Measurements from ENCODE around the gene DSCAML1. TPM values are rescaled to one million over a fixed set of nuclear protein-coding genes. Genes with fewer than 3 reads are reported as not detected.

Gene DSCAML1
- polyA plus RNA-seq, 2 donors, result 0.04 TPM

DNA sequence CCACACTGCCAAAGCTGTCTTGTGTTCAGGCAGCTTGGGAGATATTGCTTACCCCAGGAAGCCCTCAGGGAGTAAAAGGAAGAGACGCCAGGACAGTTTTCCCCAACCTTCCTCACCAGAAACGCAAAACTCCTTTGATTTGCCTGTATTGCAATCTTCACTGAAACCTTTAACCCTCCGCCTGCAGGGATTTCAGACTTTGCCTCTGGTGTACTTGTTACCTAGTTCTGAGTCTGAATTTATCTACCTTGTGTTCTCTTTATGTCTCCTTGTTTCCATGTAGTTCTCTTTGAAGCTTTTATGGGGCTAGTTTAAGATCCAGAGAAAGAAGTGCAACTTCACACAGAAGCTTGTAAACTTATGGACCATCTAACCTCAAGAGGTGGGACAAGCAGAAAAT lies 154.2 kb downstream of the DSCAML1 start:
- H3K27ac ChIP-seq (ENCODE audit: low read depth in 2 of 2, low read length in 1 of 2), result no peak overlapping the region
- H3K36me3 ChIP-seq (ENCODE audit: control insufficient read depth in 2 of 2, insufficient read depth in 2 of 2, low read length in 1 of 2), result no peaks in the 10 kb centered on the region
- H3K27me3 ChIP-seq (ENCODE audit: control insufficient read depth in 1 of 2, insufficient read depth in 2 of 2, low read length in 2 of 2), result no peaks in the 10 kb centered on the region
- WGBS, 2 donors, result 63 to 65% methylated on average over 3 of the region's 3 CpGs
- no peaks in the 10 kb centered on the region for H3K9me3 ChIP-seq (ENCODE audit: control insufficient read depth in 2 of 2, insufficient read depth in 1 of 2, low read depth in 1 of 2, low read length in 1 of 2)
- no peak overlapping the region for H3K4me3 ChIP-seq (ENCODE audit: low read depth in 1 of 2, low read length in 2 of 2)
- no peaks in the 10 kb centered on the region for H3K4me1 ChIP-seq (ENCODE audit: control insufficient read depth in 2 of 2, insufficient read depth in 2 of 2, low read length in 1 of 2)

DNA sequence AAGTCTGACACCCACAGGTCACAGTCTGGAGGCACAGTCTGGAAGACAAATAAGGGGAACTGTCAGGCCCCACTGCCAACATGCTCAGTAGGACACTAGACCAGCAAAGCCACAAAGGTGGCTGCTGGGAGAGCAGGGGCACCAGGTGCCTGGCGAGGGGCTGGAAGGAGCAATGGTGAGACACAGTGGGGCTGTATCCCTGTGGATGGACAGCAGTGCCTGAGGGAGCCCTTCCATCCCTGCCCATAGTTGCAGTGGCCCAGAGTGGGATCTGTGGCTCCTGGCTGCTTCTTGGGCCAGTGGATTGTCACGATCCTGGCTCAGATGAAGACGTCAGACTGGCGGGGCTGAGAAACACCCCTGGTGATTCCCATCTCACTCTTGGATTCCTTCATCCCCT lies 154.6 kb downstream of the DSCAML1 start:
- Histone ChIP-seq H3K27ac (ENCODE audit: low read depth in 2 of 2, low read length in 1 of 2) (no peak overlapping the region), H3K27me3 (ENCODE audit: control insufficient read depth in 1 of 2, insufficient read depth in 2 of 2, low read length in 2 of 2) (no peaks in the 10 kb centered on the region), H3K36me3 (ENCODE audit: control insufficient read depth in 2 of 2, insufficient read depth in 2 of 2, low read length in 1 of 2) (no peaks in the 10 kb centered on the region), H3K4me3 (ENCODE audit: low read depth in 1 of 2, low read length in 2 of 2) (no peak overlapping the region), H3K4me1 (ENCODE audit: control insufficient read depth in 2 of 2, insufficient read depth in 2 of 2, low read length in 1 of 2) (no peaks in the 10 kb centered on the region), H3K9me3 (ENCODE audit: control insufficient read depth in 2 of 2, insufficient read depth in 1 of 2, low read depth in 1 of 2, low read length in 1 of 2) (no peaks in the 10 kb centered on the region)
- WGBS, 2 donors, result 58 to 82% methylated on average over 4 of the region's 4 CpGs

- no peak overlapping the region for H3K4me3 ChIP-seq (ENCODE audit: low read depth in 1 of 2, low read length in 2 of 2)
- no peak overlapping the region for H3K27ac ChIP-seq (ENCODE audit: low read depth in 2 of 2, low read length in 1 of 2)
- H3K9me3 ChIP-seq (ENCODE audit: control insufficient read depth in 2 of 2, insufficient read depth in 1 of 2, low read depth in 1 of 2, low read length in 1 of 2), result no peaks in the 10 kb centered on the region
- H3K27me3 ChIP-seq (ENCODE audit: control insufficient read depth in 1 of 2, insufficient read depth in 2 of 2, low read length in 2 of 2), result no peaks in the 10 kb centered on the region
- H3K36me3 ChIP-seq (ENCODE audit: control insufficient read depth in 2 of 2, insufficient read depth in 2 of 2, low read length in 1 of 2), result no peaks in the 10 kb centered on the region
- WGBS, 2 donors, result 77 to 86% methylated on average over 14 of the region's 14 CpGs
- H3K4me1 ChIP-seq (ENCODE audit: control insufficient read depth in 2 of 2, insufficient read depth in 2 of 2, low read length in 1 of 2), result no peaks in the 10 kb centered on the region
These were observed 155.8 kb downstream of the DSCAML1 start for GRCh38 chr11:117641008-117641915.

GRCh38 chr11:117640041-117640440 lies 157.0 kb downstream of the DSCAML1 start:
- Histone ChIP-seq H3K27ac (ENCODE audit: low read depth in 2 of 2, low read length in 1 of 2) (no peak overlapping the region), H3K36me3 (ENCODE audit: control insufficient read depth in 2 of 2, insufficient read depth in 2 of 2, low read length in 1 of 2) (no peaks in the 10 kb centered on the region), H3K4me3 (ENCODE audit: low read depth in 1 of 2, low read length in 2 of 2) (no peak overlapping the region), H3K4me1 (ENCODE audit: control insufficient read depth in 2 of 2, insufficient read depth in 2 of 2, low read length in 1 of 2) (no peaks in the 10 kb centered on the region), H3K9me3 (ENCODE audit: control insufficient read depth in 2 of 2, insufficient read depth in 1 of 2, low read depth in 1 of 2, low read length in 1 of 2) (no peaks in the 10 kb centered on the region), H3K27me3 (ENCODE audit: control insufficient read depth in 1 of 2, insufficient read depth in 2 of 2, low read length in 2 of 2) (no peaks in the 10 kb centered on the region)
- WGBS, 2 donors, result 71 to 72% methylated on average over 6 to 7 of the region's 7 CpGs

DNA sequence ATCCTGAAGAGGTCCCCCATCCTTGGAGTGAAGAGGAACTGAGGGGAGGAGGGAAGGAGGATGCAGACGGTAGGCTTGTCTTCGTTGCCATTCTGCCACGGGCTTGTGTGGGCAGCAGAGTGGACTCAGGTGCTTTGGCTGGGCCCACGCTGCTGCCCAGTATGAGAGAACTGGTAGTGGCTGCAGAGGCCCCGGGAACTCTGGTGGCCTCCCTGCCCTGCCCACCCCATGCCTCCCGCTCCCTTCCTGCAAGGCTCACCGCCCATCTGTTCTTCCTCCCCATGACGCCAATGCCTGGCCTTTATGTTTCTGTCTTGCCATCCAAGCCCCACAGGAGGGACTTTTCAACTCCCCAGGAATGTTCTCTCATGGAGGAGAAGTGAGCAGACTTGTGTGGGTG lies 157.4 kb downstream of the DSCAML1 start:
- no peak overlapping the region for H3K4me3 ChIP-seq (ENCODE audit: low read depth in 1 of 2, low read length in 2 of 2)
- no peak overlapping the region for H3K27ac ChIP-seq (ENCODE audit: low read depth in 2 of 2, low read length in 1 of 2)
- H3K9me3 ChIP-seq (ENCODE audit: control insufficient read depth in 2 of 2, insufficient read depth in 1 of 2, low read depth in 1 of 2, low read length in 1 of 2), result no peaks in the 10 kb centered on the region
- no peaks in the 10 kb centered on the region for H3K4me1 ChIP-seq (ENCODE audit: control insufficient read depth in 2 of 2, insufficient read depth in 2 of 2, low read length in 1 of 2)
- H3K27me3 ChIP-seq (ENCODE audit: control insufficient read depth in 1 of 2, insufficient read depth in 2 of 2, low read length in 2 of 2), result no peaks in the 10 kb centered on the region
- WGBS, 2 donors, result 90 to 91% methylated on average over 8 of the region's 8 CpGs
- no peaks in the 10 kb centered on the region for H3K36me3 ChIP-seq (ENCODE audit: control insufficient read depth in 2 of 2, insufficient read depth in 2 of 2, low read length in 1 of 2)

GRCh38 chr11:117638911-117639543 lies 158.0 kb downstream of the DSCAML1 start:
- no peaks in the 10 kb centered on the region for H3K4me1 ChIP-seq (ENCODE audit: control insufficient read depth in 2 of 2, insufficient read depth in 2 of 2, low read length in 1 of 2)
- no peak overlapping the region for H3K4me3 ChIP-seq (ENCODE audit: low read depth in 1 of 2, low read length in 2 of 2)
- no peak overlapping the region for H3K27ac ChIP-seq (ENCODE audit: low read depth in 2 of 2, low read length in 1 of 2)
- no peaks in the 10 kb centered on the region for H3K9me3 ChIP-seq (ENCODE audit: control insufficient read depth in 2 of 2, insufficient read depth in 1 of 2, low read depth in 1 of 2, low read length in 1 of 2)
- WGBS, 2 donors, result 68 to 73% methylated on average over 2 of the region's 2 CpGs
- no peaks in the 10 kb centered on the region for H3K36me3 ChIP-seq (ENCODE audit: control insufficient read depth in 2 of 2, insufficient read depth in 2 of 2, low read length in 1 of 2)
- H3K27me3 ChIP-seq (ENCODE audit: control insufficient read depth in 1 of 2, insufficient read depth in 2 of 2, low read length in 2 of 2), result no peaks in the 10 kb centered on the region

- Histone ChIP-seq H3K36me3 (ENCODE audit: control insufficient read depth in 2 of 2, insufficient read depth in 2 of 2, low read length in 1 of 2) (no peaks in the 10 kb centered on the region), H3K9me3 (ENCODE audit: control insufficient read depth in 2 of 2, insufficient read depth in 1 of 2, low read depth in 1 of 2, low read length in 1 of 2) (no peaks in the 10 kb centered on the region), H3K27me3 (ENCODE audit: control insufficient read depth in 1 of 2, insufficient read depth in 2 of 2, low read length in 2 of 2) (no peaks in the 10 kb centered on the region), H3K4me3 (ENCODE audit: low read depth in 1 of 2, low read length in 2 of 2) (no peak overlapping the region), H3K4me1 (ENCODE audit: control insufficient read depth in 2 of 2, insufficient read depth in 2 of 2, low read length in 1 of 2) (no peaks in the 10 kb centered on the region), H3K27ac (ENCODE audit: low read depth in 2 of 2, low read length in 1 of 2) (no peak overlapping the region)
- WGBS, 2 donors, result 75 to 77% methylated on average over 21 of the region's 21 CpGs
These were observed 162.0 kb downstream of the DSCAML1 start for GRCh38 chr11:117634756-117635603.

- WGBS, 2 donors, result 90 to 91% methylated on average over 12 of the region's 12 CpGs
- no peak overlapping the region for H3K4me3 ChIP-seq (ENCODE audit: low read depth in 1 of 2, low read length in 2 of 2)
These were observed 162.8 kb downstream of the DSCAML1 start for GRCh38 chr11:117633976-117634755.

More at GRCh38 chr11:117633976-117634755, 162.8 kb downstream of the DSCAML1 start:
- H3K27ac ChIP-seq (ENCODE audit: low read depth in 2 of 2, low read length in 1 of 2), result no peak overlapping the region
- H3K27me3 ChIP-seq (ENCODE audit: control insufficient read depth in 1 of 2, insufficient read depth in 2 of 2, low read length in 2 of 2), result no peaks in the 10 kb centered on the region
- no peaks in the 10 kb centered on the region for H3K9me3 ChIP-seq (ENCODE audit: control insufficient read depth in 2 of 2, insufficient read depth in 1 of 2, low read depth in 1 of 2, low read length in 1 of 2)
- no peaks in the 10 kb centered on the region for H3K4me1 ChIP-seq (ENCODE audit: control insufficient read depth in 2 of 2, insufficient read depth in 2 of 2, low read length in 1 of 2)
- H3K36me3 ChIP-seq (ENCODE audit: control insufficient read depth in 2 of 2, insufficient read depth in 2 of 2, low read length in 1 of 2), result no peaks in the 10 kb centered on the region

All from esophagus (tissue), 2 donors.